ENCODE measurements around the gene CDK9. TPM values are rescaled to one million over a fixed set of nuclear protein-coding genes. Genes with fewer than 3 reads are reported as not detected.

CDK9 gene
- total and polyA plus RNA-seq, 10 of the 15 experiments (the other 5 are each of a cell fraction or from before 2014, with no cell fraction given): 7.3 to 92.6 (median 51.6) TPM

DNA sequence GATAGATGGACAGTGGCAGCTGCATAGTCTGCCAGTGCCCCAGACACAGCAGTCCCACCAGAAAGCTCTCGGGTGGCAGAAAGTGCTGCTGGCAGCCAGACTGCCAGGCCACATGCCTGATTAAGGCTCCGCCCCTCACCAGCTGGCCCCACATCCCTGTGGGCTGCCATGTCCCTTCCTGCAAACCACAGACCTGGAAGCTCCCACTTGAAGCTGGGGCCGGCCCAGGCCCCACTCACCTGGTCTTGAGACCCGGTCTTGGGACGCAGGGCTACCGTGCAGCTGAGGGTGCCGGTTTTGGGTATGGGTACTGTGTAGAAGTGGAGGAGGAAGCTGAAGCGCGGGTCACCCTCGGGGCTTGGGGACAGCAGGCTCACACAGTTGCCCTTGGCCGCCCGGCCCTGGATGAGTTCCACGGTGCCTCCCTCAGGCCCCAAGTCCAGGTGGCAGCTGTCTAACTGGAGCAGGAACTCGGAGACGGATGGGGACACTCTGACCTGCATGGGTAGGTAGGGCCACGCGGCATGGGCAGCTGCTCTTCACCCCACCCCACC, 32.1 kb downstream of the CDK9 start:
- no TSS peak for BruUV-seq (replicated peaks)
- intact Hi-C loops (cut with micrococcal nuclease; ENCODE audit: unreplicated experiment) (no loop called here), in situ Hi-C loops (cut with MboI) (no loop called here)
- no peaks in the 10 kb centered on the region for H3K9me3 ChIP-seq (replicated peaks; ENCODE audit: control insufficient read depth, insufficient read depth, low read length)
- no peak overlapping the region for H3K27ac ChIP-seq (ENCODE audit: control insufficient read depth, insufficient read depth)
- RAD21 ChIA-PET (ENCODE audit: unreplicated experiment): no interaction called here
- CTCF ChIA-PET: interaction anchor here (1.9 kb wide), 1 partner anchor 52 kb away, joined by 5 read pairs; no protein-coding TSS in a partner anchor
- WGBS (ENCODE audit: insufficient coverage, insufficient replicate concordance, low lambda C conversion rate, missing lambda C conversion rate): 89% methylated on average over 17 of the region's 17 CpGs
- DNase-seq (ENCODE audit: low read depth, low spot score) (no peak), ATAC-seq (no peak), FAIRE-seq (no peak)
- no peak overlapping the region for H3K4me3 ChIP-seq
- SMC1A ChIA-PET (ENCODE audit: uncharacterized antibody, unreplicated experiment): no interaction called here
- TF ChIP-seq POLR2A (IDR thresholded peaks at IDR 0.05; ENCODE audit: low read depth, low read length) (peak; percentile 56; the same call in 1 of the 2 replicates), PKNOX1 (IDR thresholded peaks at IDR 0.05) (no peak)
- peaks cover 0 to 15% of the 10 kb centered on the region in 2 experiments; a peak in 3 of 4 replicates for H3K36me3 ChIP-seq (ENCODE audit: control insufficient read depth in 2 of 2, insufficient read depth in 2 of 2, low read length in 1 of 2)
- no peaks in the 10 kb centered on the region for H3K27me3 ChIP-seq (replicated peaks in 1 of 2; ENCODE audit: control insufficient read depth in 2 of 2, insufficient read depth in 2 of 2, low read length in 1 of 2)
- H3K79me2 ChIP-seq (ENCODE audit: control insufficient read depth, insufficient read depth, low read length): no peaks in the 10 kb centered on the region
- H3K9ac ChIP-seq (ENCODE audit: control insufficient read depth, insufficient read depth, low read length): no peak overlapping the region
- POLR2A ChIA-PET: interaction anchor here (0.5 to 1.0 kb wide), 2 partner anchors 9 to 33 kb away, joined by 3 read pairs; no protein-coding TSS in a partner anchor
- H4K20me1 ChIP-seq (ENCODE audit: control insufficient read depth, insufficient read depth): no peaks in the 10 kb centered on the region
- H3K4me1 ChIP-seq (ENCODE audit: control insufficient read depth, insufficient read depth, low read length): no peaks in the 10 kb centered on the region
- H3K4me2 ChIP-seq (ENCODE audit: control insufficient read depth, insufficient read depth): no peak overlapping the region
- no peak overlapping the region for H2AFZ ChIP-seq (ENCODE audit: control insufficient read depth, low read depth, low read length)

GRCh38 chr9:127818574-127818973, 32.7 kb downstream of the CDK9 start:
- WGBS (ENCODE audit: insufficient coverage, insufficient replicate concordance, low lambda C conversion rate, missing lambda C conversion rate): 92% methylated on average over 8 of the region's 11 CpGs
- no peak overlapping the region for H2AFZ ChIP-seq (ENCODE audit: control insufficient read depth, low read depth, low read length)
- H3K4me1 ChIP-seq (ENCODE audit: control insufficient read depth, insufficient read depth, low read length): no peaks in the 10 kb centered on the region
- H3K27ac ChIP-seq (ENCODE audit: control insufficient read depth, insufficient read depth): no peak overlapping the region
- H3K27me3 ChIP-seq (replicated peaks in 1 of 2; ENCODE audit: control insufficient read depth in 2 of 2, insufficient read depth in 2 of 2, low read length in 1 of 2): no peaks in the 10 kb centered on the region
- DNase-seq (ENCODE audit: low read depth, low spot score): no peak
- no peak for TF ChIP-seq POU2F2 (IDR thresholded peaks at IDR 0.05; ENCODE audit: borderline replicate concordance, low read depth, low read length)
- no peak for TF ChIP-seq SPI1 (IDR thresholded peaks at IDR 0.05; ENCODE audit: borderline replicate concordance, insufficient read depth, low read depth, low read length)
- no peak for TF ChIP-seq ZBED1 (IDR thresholded peaks at IDR 0.05; ENCODE audit: borderline replicate concordance)
- TF ChIP-seq, protein P1, sequence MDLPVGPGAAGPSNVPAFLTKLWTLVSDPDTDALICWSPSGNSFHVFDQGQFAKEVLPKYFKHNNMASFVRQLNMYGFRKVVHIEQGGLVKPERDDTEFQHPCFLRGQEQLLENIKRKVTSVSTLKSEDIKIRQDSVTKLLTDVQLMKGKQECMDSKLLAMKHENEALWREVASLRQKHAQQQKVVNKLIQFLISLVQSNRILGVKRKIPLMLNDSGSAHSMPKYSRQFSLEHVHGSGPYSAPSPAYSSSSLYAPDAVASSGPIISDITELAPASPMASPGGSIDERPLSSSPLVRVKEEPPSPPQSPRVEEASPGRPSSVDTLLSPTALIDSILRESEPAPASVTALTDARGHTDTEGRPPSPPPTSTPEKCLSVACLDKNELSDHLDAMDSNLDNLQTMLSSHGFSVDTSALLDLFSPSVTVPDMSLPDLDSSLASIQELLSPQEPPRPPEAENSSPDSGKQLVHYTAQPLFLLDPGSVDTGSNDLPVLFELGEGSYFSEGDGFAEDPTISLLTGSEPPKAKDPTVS (IDR thresholded peaks at IDR 0.05; ENCODE audit: low read depth, low read length): no peak
- no peak for TF ChIP-seq IRF5 (IDR thresholded peaks at IDR 0.05; ENCODE audit: borderline replicate concordance)
- no peak for TF ChIP-seq ASH2L (IDR thresholded peaks at IDR 0.05; ENCODE audit: borderline replicate concordance, low read depth)
- ChIA-PET RAD21 (ENCODE audit: unreplicated experiment) (no interaction called here), POLR2A (interaction anchor here (0.5 to 1.0 kb wide), 2 partner anchors 9 to 33 kb away, joined by 3 read pairs; no protein-coding TSS in a partner anchor), CTCF (interaction anchor here (1.0 to 1.9 kb wide), 2 partner anchors 13 to 51 kb away, joined by 3 to 5 read pairs; no protein-coding TSS in a partner anchor), SMC1A (ENCODE audit: uncharacterized antibody, unreplicated experiment) (no interaction called here)
- no peak overlapping the region for H3K9ac ChIP-seq (ENCODE audit: control insufficient read depth, insufficient read depth, low read length)
- no TSS peak for BruUV-seq (replicated peaks)
- no peaks in the 10 kb centered on the region for H3K9me3 ChIP-seq (replicated peaks; ENCODE audit: control insufficient read depth, insufficient read depth, low read length)
- H3K36me3 ChIP-seq (ENCODE audit: control insufficient read depth in 2 of 2, insufficient read depth in 2 of 2, low read length in 1 of 2): peaks cover 0 to 8% of the 10 kb centered on the region in 2 experiments; a peak in 3 of 4 replicates
- no peak for ATAC-seq
- no peaks in the 10 kb centered on the region for H4K20me1 ChIP-seq (ENCODE audit: control insufficient read depth, insufficient read depth)
- no peaks in the 10 kb centered on the region for H3K79me2 ChIP-seq (ENCODE audit: control insufficient read depth, insufficient read depth, low read length)
- FAIRE-seq: no peak
- H3K4me2 ChIP-seq (ENCODE audit: control insufficient read depth, insufficient read depth): no peak overlapping the region
- in situ Hi-C loops (cut with MboI) (no loop called here), intact Hi-C loops (cut with micrococcal nuclease; ENCODE audit: unreplicated experiment) (no loop called here)
- no peak overlapping the region for H3K4me3 ChIP-seq
